GM21723 (cell line): Measurements from ENCODE around the gene OR2J3.
"Not testable (repeated sequence)": the region's sequence is repeated elsewhere in the genome, so short reads cannot be mapped to it uniquely, and the experiment has no call there.

ENCODE experiments used
- ATAC-seq: cut with Tn5 transposase; IDR thresholded peaks from one replicate; pipeline ENCODE4 v1.9.1; 2021; ENCODE audit warnings: mild to moderate bottlenecking, moderate library complexity; ENCODE audit not compliant: unreplicated experiment

The OR2J3 gene

DNA sequence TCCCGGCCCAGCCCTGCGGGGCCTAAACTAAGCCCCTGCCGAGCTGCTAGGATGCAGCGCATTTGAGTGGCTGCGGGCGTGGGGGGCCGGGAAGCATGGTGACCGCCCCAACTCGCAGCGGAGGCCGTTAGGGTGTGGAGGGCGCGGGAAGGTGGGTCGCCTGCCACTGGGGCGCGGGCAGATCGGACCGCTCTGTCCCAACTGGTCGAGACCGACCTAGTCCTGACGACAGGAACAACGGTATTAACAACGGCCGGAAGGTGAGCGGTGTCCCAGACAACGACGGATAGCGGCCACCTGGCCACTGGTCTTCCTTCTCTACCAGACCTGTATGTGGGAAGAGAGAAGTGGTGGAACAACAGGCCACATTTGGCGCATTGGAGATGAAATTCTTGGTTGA, 52.1 kb downstream of the OR2J3 start:
- not testable (repeated sequence) for ATAC-seq
